Measurements from ENCODE around the gene CTSS. TPM values are rescaled to one million over a fixed set of nuclear protein-coding genes. Genes with fewer than 3 reads are reported as not detected.
A peak's percentile ranks its signal among the peaks of the same experiment; 100 is the strongest.

The CTSS gene
- total RNA-seq, 4 donors from 2014 or later = 97.4 to 146 (median 133) TPM

GRCh38 chr1:150808846-150809245 is 43.3 kb upstream of the CTSS start:
- DNase-seq = no peak
- Histone ChIP-seq H3K4me1 (no peaks in the 10 kb centered on the region), H3K4me3 (no peak overlapping the region), H3K36me3 (peaks cover 0 to 34% (median 0%) of the 10 kb centered on the region in 3 donors), H3K9me3 (no peaks in the 10 kb centered on the region), H3K27me3 (no peaks in the 10 kb centered on the region), H3K27ac (peak overlapping the region in 2 of 4 donors; percentile 5 to 16)
- TF ChIP-seq CTCF (IDR thresholded peaks at IDR 0.05) = no peak
- TF ChIP-seq POLR2A (IDR thresholded peaks at IDR 0.05) = no peak

GRCh38 chr1:150808121-150808520 is 42.5 kb upstream of the CTSS start, which contains the start of gene CTSK:
Gene CTSK, minus strand, starts transcription at chr1:150808260. Its CDS starts 1,455 bp downstream, at chr1:150806805.
- Histone ChIP-seq H3K36me3 (peaks cover 0 to 26% (median 0%) of the 10 kb centered on the region in 3 donors), H3K4me3 (peak within 1 kb of the TSS in 2 of 4 donors; percentile 17 to 22), H3K27me3 (no peaks in the 10 kb centered on the region), H3K27ac (peak within 1 kb of the TSS in 3 of 4 donors; percentile 2 to 27 (median 16)), H3K9me3 (no peaks in the 10 kb centered on the region), H3K4me1 (no peaks in the 10 kb centered on the region)
- TF ChIP-seq CTCF (IDR thresholded peaks at IDR 0.05) (no peak), POLR2A (IDR thresholded peaks at IDR 0.05) (no peak)
- DNase-seq = no peak

GRCh38 chr1:150807249-150808023 is 41.9 kb upstream of the CTSS start:
- H3K4me1 ChIP-seq = no peaks in the 10 kb centered on the region
- peak overlapping the region in 2 of 4 donors; percentile 2 to 16 for H3K27ac ChIP-seq
- peaks cover 0 to 22% (median 0%) of the 10 kb centered on the region in 3 donors for H3K36me3 ChIP-seq
- no peaks in the 10 kb centered on the region for H3K9me3 ChIP-seq
- no peaks in the 10 kb centered on the region for H3K27me3 ChIP-seq
- peak overlapping the region in 2 of 4 donors; percentile 17 to 22 for H3K4me3 ChIP-seq
- no peak for TF ChIP-seq POLR2A (IDR thresholded peaks at IDR 0.05)
- TF ChIP-seq CTCF (IDR thresholded peaks at IDR 0.05) = no peak
- DNase-seq = no peak

GRCh38 chr1:150805899-150806298 is 40.3 kb upstream of the CTSS start:
- no peak overlapping the region for H3K4me3 ChIP-seq
- TF ChIP-seq POLR2A (IDR thresholded peaks at IDR 0.05) (no peak), CTCF (IDR thresholded peaks at IDR 0.05) (no peak)
- no peaks in the 10 kb centered on the region for H3K27me3 ChIP-seq

GRCh38 chr1:150804671-150805070 is 39.1 kb upstream of the CTSS start:
- Histone ChIP-seq H3K4me3 (no peak overlapping the region), H3K4me1 (no peaks in the 10 kb centered on the region)

More at GRCh38 chr1:150805899-150806298, 40.3 kb upstream of the CTSS start:
- Histone ChIP-seq H3K9me3 (no peaks in the 10 kb centered on the region), H3K4me1 (no peaks in the 10 kb centered on the region), H3K36me3 (peaks cover 0 to 12% (median 0%) of the 10 kb centered on the region in 3 donors), H3K27ac (no peak overlapping the region)
- DNase-seq = no peak

More at GRCh38 chr1:150804671-150805070, 39.1 kb upstream of the CTSS start:
- no peaks in the 10 kb centered on the region for H3K9me3 ChIP-seq
- H3K36me3 ChIP-seq = peaks cover 0 to 9% (median 0%) of the 10 kb centered on the region in 3 donors
- no peaks in the 10 kb centered on the region for H3K27me3 ChIP-seq
- TF ChIP-seq CTCF (IDR thresholded peaks at IDR 0.05) (no peak), POLR2A (IDR thresholded peaks at IDR 0.05) (no peak)
- DNase-seq = no peak
- H3K27ac ChIP-seq = no peak overlapping the region
